HG03039 (cell line): Measurements from ENCODE around the gene TSGA10.

Source experiments
- ATAC-seq: cut with Tn5 transposase; IDR thresholded peaks from one replicate; pipeline ENCODE4 v1.9.1; 2021; ENCODE audit warnings: mild to moderate bottlenecking, moderate library complexity; ENCODE audit not compliant: unreplicated experiment

Gene TSGA10

DNA sequence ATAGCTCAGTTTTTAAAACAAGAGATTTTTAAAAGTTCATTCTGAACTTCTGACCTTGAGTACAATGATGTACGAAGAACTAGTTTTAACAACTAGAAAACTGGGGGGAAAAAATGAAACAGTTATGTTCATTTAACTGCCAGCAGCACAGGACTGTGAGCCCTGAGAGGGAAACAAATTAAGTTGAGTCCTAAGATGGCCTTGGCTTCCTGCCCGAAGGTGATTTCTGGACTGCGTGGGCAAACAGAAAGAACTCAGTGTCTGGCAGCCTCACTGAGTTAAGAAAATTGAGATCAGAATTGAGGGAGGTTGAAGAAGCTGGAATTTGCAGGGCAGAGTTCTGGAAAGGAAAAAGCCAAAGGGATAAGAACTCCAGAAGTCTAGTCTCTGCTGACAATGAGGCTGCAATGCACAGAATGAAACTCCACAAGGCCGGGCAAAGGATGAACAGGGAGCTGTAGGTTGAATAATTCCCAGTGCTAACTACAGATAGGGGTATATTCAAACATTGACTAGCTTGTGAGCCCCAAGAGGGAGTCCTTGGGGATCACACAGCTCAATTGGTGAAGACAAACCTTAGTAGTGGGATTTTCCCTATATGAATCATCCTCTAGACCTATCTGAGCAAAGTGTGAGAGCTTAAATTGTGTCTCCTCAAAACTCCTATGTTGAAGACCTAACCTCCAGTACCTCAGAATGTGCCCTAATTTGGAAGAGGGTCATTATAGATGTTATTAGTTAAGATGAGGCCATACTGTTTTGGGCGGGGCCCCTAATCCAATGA lies 205.6 kb downstream of the TSGA10 start:
- ATAC-seq: no peak

GRCh38 chr2:98947554-98947953 lies 207.2 kb downstream of the TSGA10 start:
- ATAC-seq: no peak
